ENCODE measurements around the gene RGCC. TPM values are rescaled to one million over a fixed set of nuclear protein-coding genes. Genes with fewer than 3 reads are reported as not detected.

The RGCC gene
- total and polyA plus RNA-seq, 5 donors from 2014 or later: 101 to 370 (median 140) TPM

- H3K4me3 ChIP-seq (ENCODE audit: low read depth, low read length): peak overlapping the region; percentile 94
- Mint-ChIP-seq H3K27me3 (peaks cover 17% of the 10 kb centered on the region), H3K36me3 (peaks cover 51% of the 10 kb centered on the region), H3K27ac (peak overlapping the region; percentile 96 to 99 (median 97)), H3K4me3 (peak overlapping the region; percentile 96 to 99 (median 98)), H3K4me1 (peaks cover 40 to 69% (median 52%) of the 10 kb centered on the region in 4 donors), H3K9me3 (peaks cover 0 to 3% (median 0%) of the 10 kb centered on the region in 7 donors)
- peak overlapping the region; percentile 94 for H3K27ac ChIP-seq (ENCODE audit: insufficient read depth, low read length, poor library complexity, severe bottlenecking)
- H3K4me1 ChIP-seq (ENCODE audit: control insufficient read depth, insufficient read depth, low read length, poor library complexity, severe bottlenecking): peaks cover 65% of the 10 kb centered on the region
- DNase-seq: no peak
- H3K9me3 ChIP-seq (ENCODE audit: control insufficient read depth in 2 of 2, low read length in 2 of 2): no peaks in the 10 kb centered on the region
- no peak for ATAC-seq (ENCODE audit: low read depth in 2 of 2)
- H3K36me3 ChIP-seq (ENCODE audit: control insufficient read depth, insufficient read depth, low read length): peaks cover 28% of the 10 kb centered on the region
- no peaks in the 10 kb centered on the region for H3K27me3 ChIP-seq (ENCODE audit: control insufficient read depth, insufficient read depth, low read length)
Measured at GRCh38 chr13:41460074-41460465, 2.7 kb downstream of the RGCC start.

- no peak for ATAC-seq (ENCODE audit: low read depth in 2 of 2)
- Histone ChIP-seq H3K4me3 (ENCODE audit: low read depth, low read length) (peak overlapping the region; percentile 94), H3K36me3 (ENCODE audit: control insufficient read depth, insufficient read depth, low read length) (peaks cover 30% of the 10 kb centered on the region), H3K4me1 (ENCODE audit: control insufficient read depth, insufficient read depth, low read length, poor library complexity, severe bottlenecking) (peaks cover 73% of the 10 kb centered on the region), H3K27me3 (ENCODE audit: control insufficient read depth, insufficient read depth, low read length) (no peaks in the 10 kb centered on the region), H3K9me3 (ENCODE audit: control insufficient read depth in 2 of 2, low read length in 2 of 2) (no peaks in the 10 kb centered on the region), H3K27ac (ENCODE audit: insufficient read depth, low read length, poor library complexity, severe bottlenecking) (peak overlapping the region; percentile 94)
- Mint-ChIP-seq H3K27me3 (peaks cover 13% of the 10 kb centered on the region), H3K9me3 (peaks cover 0 to 4% (median 0%) of the 10 kb centered on the region in 7 donors), H3K4me3 (peak overlapping the region; percentile 96 to 99 (median 98)), H3K4me1 (peaks cover 47 to 78% (median 57%) of the 10 kb centered on the region in 4 donors), H3K27ac (peak overlapping the region; percentile 96 to 99 (median 97)), H3K36me3 (peaks cover 59% of the 10 kb centered on the region)
- DNase-seq: peak in 1 of 3 donors; percentile 6
Measured at GRCh38 chr13:41460930-41461329, 3.6 kb downstream of the RGCC start.

- H3K4me1 Mint-ChIP-seq: peaks cover 54 to 78% (median 59%) of the 10 kb centered on the region in 4 donors
- ATAC-seq (ENCODE audit: low read depth in 2 of 2) (no peak), DNase-seq (peak in 1 of 3 donors; percentile 15)
- Histone ChIP-seq H3K4me1 (ENCODE audit: control insufficient read depth, insufficient read depth, low read length, poor library complexity, severe bottlenecking) (peaks cover 78% of the 10 kb centered on the region), H3K9me3 (ENCODE audit: control insufficient read depth in 2 of 2, low read length in 2 of 2) (no peaks in the 10 kb centered on the region), H3K27me3 (ENCODE audit: control insufficient read depth, insufficient read depth, low read length) (no peaks in the 10 kb centered on the region), H3K27ac (ENCODE audit: insufficient read depth, low read length, poor library complexity, severe bottlenecking) (peak overlapping the region; percentile 94), H3K4me3 (ENCODE audit: low read depth, low read length) (peak overlapping the region; percentile 94), H3K36me3 (ENCODE audit: control insufficient read depth, insufficient read depth, low read length) (peaks cover 36% of the 10 kb centered on the region)
- H3K27me3 Mint-ChIP-seq: peaks cover 8% of the 10 kb centered on the region
- peak overlapping the region; percentile 96 to 100 (median 98) for H3K27ac Mint-ChIP-seq
- peaks cover 0 to 6% (median 0%) of the 10 kb centered on the region in 7 donors for H3K9me3 Mint-ChIP-seq
- H3K36me3 Mint-ChIP-seq: peaks cover 63% of the 10 kb centered on the region
- peak overlapping the region; percentile 93 to 99 (median 97) for H3K4me3 Mint-ChIP-seq
Measured at GRCh38 chr13:41461527-41462139, 4.3 kb downstream of the RGCC start.

GRCh38 chr13:41462427-41462826, 5.1 kb downstream of the RGCC start:
- no peaks in the 10 kb centered on the region for H3K9me3 ChIP-seq (ENCODE audit: control insufficient read depth in 2 of 2, low read length in 2 of 2)
- H3K4me1 Mint-ChIP-seq: peaks cover 59 to 82% (median 66%) of the 10 kb centered on the region in 4 donors
- peaks cover 43% of the 10 kb centered on the region for H3K36me3 ChIP-seq (ENCODE audit: control insufficient read depth, insufficient read depth, low read length)
- peak overlapping the region; percentile 96 to 100 (median 98) for H3K27ac Mint-ChIP-seq
- peaks cover 0 to 6% (median 0%) of the 10 kb centered on the region in 7 donors for H3K9me3 Mint-ChIP-seq
- peaks cover 8% of the 10 kb centered on the region for H3K27me3 Mint-ChIP-seq
- no peak for ATAC-seq (ENCODE audit: low read depth in 2 of 2)
- H3K4me3 Mint-ChIP-seq: peak overlapping the region; percentile 93 to 99 (median 97)
- no peak for DNase-seq
- H3K27me3 ChIP-seq (ENCODE audit: control insufficient read depth, insufficient read depth, low read length): no peaks in the 10 kb centered on the region
- H3K27ac ChIP-seq (ENCODE audit: insufficient read depth, low read length, poor library complexity, severe bottlenecking): peak overlapping the region; percentile 94
- peak overlapping the region; percentile 94 for H3K4me3 ChIP-seq (ENCODE audit: low read depth, low read length)
- H3K36me3 Mint-ChIP-seq: peaks cover 70% of the 10 kb centered on the region
- H3K4me1 ChIP-seq (ENCODE audit: control insufficient read depth, insufficient read depth, low read length, poor library complexity, severe bottlenecking): peaks cover 81% of the 10 kb centered on the region

GRCh38 chr13:41463838-41464602, 6.7 kb downstream of the RGCC start:
- H3K4me1 ChIP-seq (ENCODE audit: control insufficient read depth, insufficient read depth, low read length, poor library complexity, severe bottlenecking): peaks cover 89% of the 10 kb centered on the region
- peaks cover 77% of the 10 kb centered on the region for H3K36me3 Mint-ChIP-seq
- H3K27ac Mint-ChIP-seq: peak overlapping the region; percentile 96 to 100 (median 98)
- H3K4me3 ChIP-seq (ENCODE audit: low read depth, low read length): peak overlapping the region; percentile 90
- H3K27me3 ChIP-seq (ENCODE audit: control insufficient read depth, insufficient read depth, low read length): no peaks in the 10 kb centered on the region
- peak overlapping the region; percentile 93 to 99 (median 97) for H3K4me3 Mint-ChIP-seq
- no peak for ATAC-seq (ENCODE audit: low read depth in 2 of 2)
- H3K36me3 ChIP-seq (ENCODE audit: control insufficient read depth, insufficient read depth, low read length): peaks cover 58% of the 10 kb centered on the region
- H3K27ac ChIP-seq (ENCODE audit: insufficient read depth, low read length, poor library complexity, severe bottlenecking): peak overlapping the region; percentile 94
- no peaks in the 10 kb centered on the region for H3K9me3 ChIP-seq (ENCODE audit: control insufficient read depth in 2 of 2, low read length in 2 of 2)
- H3K4me1 Mint-ChIP-seq: peaks cover 59 to 93% (median 72%) of the 10 kb centered on the region in 4 donors
- DNase-seq: peak in 1 of 3 donors; percentile 51
- H3K9me3 Mint-ChIP-seq: peaks cover 0 to 6% (median 0%) of the 10 kb centered on the region in 7 donors
- H3K27me3 Mint-ChIP-seq: peaks cover 8% of the 10 kb centered on the region

- peak overlapping the region; percentile 96 to 100 (median 98) for H3K27ac Mint-ChIP-seq
- H3K4me1 ChIP-seq (ENCODE audit: control insufficient read depth, insufficient read depth, low read length, poor library complexity, severe bottlenecking): peaks cover 77% of the 10 kb centered on the region
- H3K36me3 Mint-ChIP-seq: peaks cover 77% of the 10 kb centered on the region
- no peaks in the 10 kb centered on the region for H3K27me3 ChIP-seq (ENCODE audit: control insufficient read depth, insufficient read depth, low read length)
- peak; percentile 80 to 98 (median 88) for DNase-seq
- H3K9me3 ChIP-seq (ENCODE audit: control insufficient read depth in 2 of 2, low read length in 2 of 2): no peaks in the 10 kb centered on the region
- H3K27me3 Mint-ChIP-seq: peaks cover 8% of the 10 kb centered on the region
- peak overlapping the region; percentile 90 for H3K4me3 ChIP-seq (ENCODE audit: low read depth, low read length)
- peak overlapping the region; percentile 93 to 99 (median 97) for H3K4me3 Mint-ChIP-seq
- H3K36me3 ChIP-seq (ENCODE audit: control insufficient read depth, insufficient read depth, low read length): peaks cover 65% of the 10 kb centered on the region
- H3K9me3 Mint-ChIP-seq: peaks cover 0 to 6% (median 0%) of the 10 kb centered on the region in 7 donors
- peak overlapping the region; percentile 94 for H3K27ac ChIP-seq (ENCODE audit: insufficient read depth, low read length, poor library complexity, severe bottlenecking)
- peaks cover 48 to 94% (median 76%) of the 10 kb centered on the region in 4 donors for H3K4me1 Mint-ChIP-seq
- peak; percentile 96 for ATAC-seq (ENCODE audit: low read depth in 2 of 2)
Measured at GRCh38 chr13:41465241-41465847, 8.0 kb downstream of the RGCC start.

- Mint-ChIP-seq H3K27me3 (peaks cover 8% of the 10 kb centered on the region), H3K36me3 (peaks cover 75% of the 10 kb centered on the region), H3K4me3 (peak overlapping the region; percentile 93 to 99 (median 97)), H3K4me1 (peaks cover 43 to 92% (median 74%) of the 10 kb centered on the region in 4 donors), H3K27ac (peak overlapping the region; percentile 96 to 100 (median 98)), H3K9me3 (peaks cover 0 to 6% (median 0%) of the 10 kb centered on the region in 7 donors)
- Histone ChIP-seq H3K27me3 (ENCODE audit: control insufficient read depth, insufficient read depth, low read length) (no peaks in the 10 kb centered on the region), H3K27ac (ENCODE audit: insufficient read depth, low read length, poor library complexity, severe bottlenecking) (peak overlapping the region; percentile 94), H3K4me3 (ENCODE audit: low read depth, low read length) (peak overlapping the region; percentile 90), H3K9me3 (ENCODE audit: control insufficient read depth in 2 of 2, low read length in 2 of 2) (no peaks in the 10 kb centered on the region), H3K36me3 (ENCODE audit: control insufficient read depth, insufficient read depth, low read length) (peaks cover 65% of the 10 kb centered on the region), H3K4me1 (ENCODE audit: control insufficient read depth, insufficient read depth, low read length, poor library complexity, severe bottlenecking) (peaks cover 71% of the 10 kb centered on the region)
- DNase-seq (no peak), ATAC-seq (ENCODE audit: low read depth in 2 of 2) (no peak)
Measured at GRCh38 chr13:41465898-41466320, 8.6 kb downstream of the RGCC start.
